Brain microvascular endothelial cell (primary cell): Measurements from ENCODE around the gene PTPN22.

ENCODE experiments used
- DNase-seq: peaks from one replicate; pipeline ENCODE4 v3.0.0-alpha.2; 2020
- H3K27ac ChIP-seq: fragments of 250-450 bp; sonication (Bioruptor Pico); 2 replicates; pipeline ENCODE4 v1.5.1; 2020; ENCODE audit warnings: mild to moderate bottlenecking, moderate library complexity
- H3K27me3 ChIP-seq: fragments of 250-450 bp; sonication (Bioruptor Pico); replicated peaks from 2 replicates; pipeline ENCODE4 v1.5.1; 2020; ENCODE audit warnings: mild to moderate bottlenecking
- H3K36me3 ChIP-seq: fragments of 250-450 bp; sonication (Bioruptor Pico); replicated peaks from 2 replicates; pipeline ENCODE4 v1.5.1; 2020; ENCODE audit warnings: mild to moderate bottlenecking
- H3K4me3 ChIP-seq: 2 replicates; pipeline ENCODE4 v1.5.1; 2011; ENCODE audit warnings: low read depth, mild to moderate bottlenecking, control low read depth, low read length, moderate library complexity
- in situ Hi-C: cut with HindIII; loops from 2 replicates; pipeline ENCODE4 v1.10.0; 2017; ENCODE audit warnings: low sequenced_read_pairs, low pct_ligation_motif_present
- TF ChIP-seq, protein P1 (sequence below): IDR thresholded peaks from 2 replicates; pipeline ENCODE4 v1.5.1; 2011; ENCODE audit warnings: low read depth, mild to moderate bottlenecking, moderate library complexity, low read length, control low read depth, inconsistent platforms; ENCODE audit errors: missing control alignments

Gene PTPN22

DNA sequence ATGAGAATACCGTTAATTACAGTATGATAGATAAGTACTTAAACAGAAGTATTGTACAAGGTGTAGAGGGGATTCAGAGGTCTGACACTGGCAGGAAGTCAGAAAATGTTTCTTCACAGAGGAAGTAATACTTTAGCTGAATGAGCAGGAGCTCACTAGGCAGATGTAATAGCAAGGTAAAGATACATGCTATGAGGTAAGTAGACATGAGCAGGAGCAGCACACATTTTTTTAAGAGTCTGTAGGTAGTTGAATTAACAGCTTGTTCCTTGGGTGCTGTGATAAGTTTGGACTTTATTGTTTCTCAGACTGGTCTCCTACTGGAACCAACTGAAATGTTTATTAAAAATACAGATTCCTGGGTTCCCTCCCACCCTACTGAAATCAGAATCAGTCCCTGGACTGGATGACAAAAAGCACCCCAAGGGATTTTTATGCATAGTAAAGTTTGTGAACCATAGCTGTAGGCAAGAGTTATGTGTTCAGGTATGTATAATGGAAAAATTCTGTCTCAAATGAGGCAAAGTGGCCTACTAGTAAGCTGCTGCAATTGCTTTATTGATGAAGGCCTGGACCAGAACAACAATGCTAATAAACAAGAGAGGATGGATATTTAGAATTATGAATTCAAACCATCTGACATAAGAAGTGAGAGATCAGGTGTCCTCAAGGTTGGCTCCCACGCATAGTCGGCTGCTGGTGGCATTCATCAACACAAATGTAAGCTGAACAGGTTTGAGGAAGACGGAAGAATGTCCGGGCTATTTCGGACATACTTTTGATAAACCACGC is 32.2 kb upstream of the PTPN22 start:
- no peak for DNase-seq
- Histone ChIP-seq H3K4me3 (peak overlapping the region; percentile 95), H3K27me3 (no peaks in the 10 kb centered on the region), H3K36me3 (peaks cover 10% of the 10 kb centered on the region), H3K27ac (peak overlapping the region; percentile 78)
- in situ Hi-C loops, result no loop called here
- TF ChIP-seq, protein P1, sequence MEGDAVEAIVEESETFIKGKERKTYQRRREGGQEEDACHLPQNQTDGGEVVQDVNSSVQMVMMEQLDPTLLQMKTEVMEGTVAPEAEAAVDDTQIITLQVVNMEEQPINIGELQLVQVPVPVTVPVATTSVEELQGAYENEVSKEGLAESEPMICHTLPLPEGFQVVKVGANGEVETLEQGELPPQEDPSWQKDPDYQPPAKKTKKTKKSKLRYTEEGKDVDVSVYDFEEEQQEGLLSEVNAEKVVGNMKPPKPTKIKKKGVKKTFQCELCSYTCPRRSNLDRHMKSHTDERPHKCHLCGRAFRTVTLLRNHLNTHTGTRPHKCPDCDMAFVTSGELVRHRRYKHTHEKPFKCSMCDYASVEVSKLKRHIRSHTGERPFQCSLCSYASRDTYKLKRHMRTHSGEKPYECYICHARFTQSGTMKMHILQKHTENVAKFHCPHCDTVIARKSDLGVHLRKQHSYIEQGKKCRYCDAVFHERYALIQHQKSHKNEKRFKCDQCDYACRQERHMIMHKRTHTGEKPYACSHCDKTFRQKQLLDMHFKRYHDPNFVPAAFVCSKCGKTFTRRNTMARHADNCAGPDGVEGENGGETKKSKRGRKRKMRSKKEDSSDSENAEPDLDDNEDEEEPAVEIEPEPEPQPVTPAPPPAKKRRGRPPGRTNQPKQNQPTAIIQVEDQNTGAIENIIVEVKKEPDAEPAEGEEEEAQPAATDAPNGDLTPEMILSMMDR, result no peak

DNA sequence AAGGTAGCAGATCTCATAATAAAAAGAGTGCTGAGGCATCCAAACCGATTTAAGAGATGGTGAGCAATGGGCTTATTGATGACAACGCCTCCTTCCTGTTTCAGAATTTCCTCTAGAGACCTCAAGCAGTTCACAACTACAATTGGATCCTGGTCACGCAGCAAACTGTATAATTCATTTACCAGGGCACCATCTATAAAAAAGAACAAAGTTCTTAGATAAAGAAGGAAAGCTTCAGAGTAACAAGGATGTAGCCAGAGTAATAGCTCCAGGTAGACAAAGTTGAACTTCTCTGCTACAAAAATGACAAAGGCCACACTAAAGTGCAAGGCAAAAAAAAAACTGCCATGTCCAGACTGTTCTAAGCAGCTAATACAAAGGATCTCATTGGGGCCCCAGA is 29.7 kb upstream of the PTPN22 start:
- in situ Hi-C loops, result no loop called here
- Histone ChIP-seq H3K36me3 (peaks cover 21% of the 10 kb centered on the region), H3K27ac (no peak overlapping the region), H3K4me3 (no peak overlapping the region), H3K27me3 (no peaks in the 10 kb centered on the region)
- TF ChIP-seq, protein P1, result no peak
- no peak for DNase-seq

DNA sequence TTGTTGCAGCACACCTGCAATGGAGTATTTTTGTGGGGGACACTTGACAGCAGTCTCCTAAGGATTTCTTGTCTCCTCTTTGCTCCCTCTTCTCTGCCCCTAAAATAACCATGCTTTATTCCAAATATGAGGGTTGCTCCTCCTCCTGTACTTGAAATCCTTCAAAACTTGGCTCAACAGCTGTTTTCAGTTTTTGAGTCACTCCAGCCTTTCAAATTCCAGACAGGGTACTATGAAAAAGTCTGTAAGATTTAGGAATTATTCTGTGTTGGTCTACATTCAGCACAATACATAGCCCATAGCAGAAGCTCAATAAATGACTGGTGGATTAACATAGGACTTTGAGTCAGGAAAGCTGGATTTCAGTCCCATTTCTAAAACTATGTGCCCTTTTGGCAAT is 27.6 kb upstream of the PTPN22 start:
- DNase-seq, result no peak
- H3K27me3 ChIP-seq, result no peaks in the 10 kb centered on the region
- no peak overlapping the region for H3K27ac ChIP-seq
- H3K36me3 ChIP-seq, result peaks cover 37% of the 10 kb centered on the region
- TF ChIP-seq, protein P1, result no peak
- no peak overlapping the region for H3K4me3 ChIP-seq
- in situ Hi-C loops, result no loop called here

DNA sequence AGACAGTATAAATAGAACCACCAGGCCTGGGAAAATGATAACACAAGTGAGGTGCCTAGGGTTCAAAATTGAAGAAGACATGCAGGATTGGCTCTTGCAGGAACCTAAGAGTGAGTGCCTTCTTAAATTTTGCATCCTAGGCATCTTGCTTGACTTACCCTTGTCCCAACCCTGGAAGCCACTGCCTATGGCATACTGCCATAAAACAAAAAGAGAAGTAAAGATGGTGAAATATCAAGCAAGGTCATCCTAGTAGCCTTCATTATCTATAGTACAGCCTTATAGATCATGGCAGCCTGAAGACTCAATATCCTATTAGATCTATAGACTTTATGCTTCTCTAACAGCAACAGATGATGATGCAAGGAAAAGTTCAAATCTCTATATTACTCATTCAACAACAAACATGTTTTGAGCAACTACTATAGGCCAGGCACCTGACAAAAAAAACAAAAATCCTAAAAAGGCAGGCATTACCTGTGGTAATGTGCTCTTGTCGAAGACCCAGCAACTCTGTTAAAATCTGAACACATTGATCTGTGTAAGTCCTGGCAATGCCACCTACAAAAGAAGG is 26.8 kb upstream of the PTPN22 start:
- no peak overlapping the region for H3K4me3 ChIP-seq
- no peaks in the 10 kb centered on the region for H3K27me3 ChIP-seq
- no peak overlapping the region for H3K27ac ChIP-seq
- H3K36me3 ChIP-seq, result peaks cover 37% of the 10 kb centered on the region
- in situ Hi-C loops, result no loop called here
- TF ChIP-seq, protein P1, result no peak
- no peak for DNase-seq

DNA sequence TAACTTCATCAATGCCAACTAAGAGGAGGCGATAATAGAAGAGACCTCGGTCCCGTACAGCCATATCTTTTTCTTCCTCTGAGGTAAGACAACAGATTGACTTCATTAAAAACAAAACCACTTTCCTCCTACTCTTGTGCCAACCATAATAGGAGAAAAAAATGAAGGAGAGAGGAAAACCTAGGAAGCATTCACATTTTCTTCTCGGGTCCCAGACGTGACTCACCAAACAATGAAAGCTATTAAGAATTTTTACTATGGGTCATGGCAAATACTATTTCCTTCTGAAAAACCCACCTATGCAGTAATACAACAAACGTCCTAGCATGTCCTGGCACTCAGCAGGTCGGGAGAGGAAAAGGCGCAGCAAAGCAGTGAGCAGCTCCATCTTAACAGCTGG is 24.4 kb upstream of the PTPN22 start:
- Histone ChIP-seq H3K27me3 (no peaks in the 10 kb centered on the region), H3K27ac (no peak overlapping the region), H3K36me3 (peaks cover 37% of the 10 kb centered on the region), H3K4me3 (no peak overlapping the region)
- in situ Hi-C loops, result no loop called here
- DNase-seq, result no peak
- TF ChIP-seq, protein P1, result no peak
